ENCODE results near the gene BPIFB3.
"Not testable (repeated sequence)": the region's sequence is repeated elsewhere in the genome, so short reads cannot be mapped to it uniquely, and the experiment has no call there.

The BPIFB3 gene

GRCh38 chr20:33042983-33043730 lies 10.5 kb upstream of the BPIFB3 start:
- no peak for TF ChIP-seq CTCF (IDR thresholded peaks at IDR 0.05; ENCODE audit: borderline replicate concordance, insufficient read depth, low read depth, low read length)
- H3K4me3 ChIP-seq (ENCODE audit: low read depth, low read length), result no peak overlapping the region

GRCh38 chr20:33043731-33044181 lies 9.9 kb upstream of the BPIFB3 start:
- no peak for TF ChIP-seq CTCF (IDR thresholded peaks at IDR 0.05; ENCODE audit: borderline replicate concordance, insufficient read depth, low read depth, low read length)
- H3K4me3 ChIP-seq (ENCODE audit: low read depth, low read length), result no peak overlapping the region

- not testable (repeated sequence) for H3K4me3 ChIP-seq (ENCODE audit: low read depth, low read length)
These were observed 8.5 kb upstream of the BPIFB3 start for GRCh38 chr20:33045129-33045721.

GRCh38 chr20:33046412-33046811 lies 7.3 kb upstream of the BPIFB3 start:
- no peak overlapping the region for H3K4me3 ChIP-seq (ENCODE audit: low read depth, low read length)
- TF ChIP-seq CTCF (IDR thresholded peaks at IDR 0.05; ENCODE audit: borderline replicate concordance, insufficient read depth, low read depth, low read length), result no peak

GRCh38 chr20:33051333-33051732 lies 2.4 kb upstream of the BPIFB3 start:
- TF ChIP-seq CTCF (IDR thresholded peaks at IDR 0.05; ENCODE audit: borderline replicate concordance, insufficient read depth, low read depth, low read length), result no peak
- H3K4me3 ChIP-seq (ENCODE audit: low read depth, low read length), result no peak overlapping the region

- H3K4me3 ChIP-seq (ENCODE audit: low read depth, low read length), result no peak overlapping the region
- no peak for TF ChIP-seq CTCF (IDR thresholded peaks at IDR 0.05; ENCODE audit: borderline replicate concordance, insufficient read depth, low read depth, low read length)
These were observed 678 bp downstream of the BPIFB3 start for GRCh38 chr20:33054381-33054780.

- TF ChIP-seq CTCF (IDR thresholded peaks at IDR 0.05; ENCODE audit: borderline replicate concordance, insufficient read depth, low read depth, low read length), result no peak
These were observed 1.1 kb downstream of the BPIFB3 start for GRCh38 chr20:33054791-33055190.

More at GRCh38 chr20:33054791-33055190, 1.1 kb downstream of the BPIFB3 start:
- no peak overlapping the region for H3K4me3 ChIP-seq (ENCODE audit: low read depth, low read length)
